Hippocampal formation (tissue), 2 donors: Measurements from ENCODE around the gene HEXIM1.

Experiments used
- DNase-seq, 2 donors: peaks; one replicate each; lab custom pipeline; 2025; lab: John Stamatoyannopoulos, UW

The HEXIM1 gene

GRCh38 chr17:45172232-45172540, 23.9 kb downstream of the HEXIM1 start:
- DNase-seq: no peak

DNA sequence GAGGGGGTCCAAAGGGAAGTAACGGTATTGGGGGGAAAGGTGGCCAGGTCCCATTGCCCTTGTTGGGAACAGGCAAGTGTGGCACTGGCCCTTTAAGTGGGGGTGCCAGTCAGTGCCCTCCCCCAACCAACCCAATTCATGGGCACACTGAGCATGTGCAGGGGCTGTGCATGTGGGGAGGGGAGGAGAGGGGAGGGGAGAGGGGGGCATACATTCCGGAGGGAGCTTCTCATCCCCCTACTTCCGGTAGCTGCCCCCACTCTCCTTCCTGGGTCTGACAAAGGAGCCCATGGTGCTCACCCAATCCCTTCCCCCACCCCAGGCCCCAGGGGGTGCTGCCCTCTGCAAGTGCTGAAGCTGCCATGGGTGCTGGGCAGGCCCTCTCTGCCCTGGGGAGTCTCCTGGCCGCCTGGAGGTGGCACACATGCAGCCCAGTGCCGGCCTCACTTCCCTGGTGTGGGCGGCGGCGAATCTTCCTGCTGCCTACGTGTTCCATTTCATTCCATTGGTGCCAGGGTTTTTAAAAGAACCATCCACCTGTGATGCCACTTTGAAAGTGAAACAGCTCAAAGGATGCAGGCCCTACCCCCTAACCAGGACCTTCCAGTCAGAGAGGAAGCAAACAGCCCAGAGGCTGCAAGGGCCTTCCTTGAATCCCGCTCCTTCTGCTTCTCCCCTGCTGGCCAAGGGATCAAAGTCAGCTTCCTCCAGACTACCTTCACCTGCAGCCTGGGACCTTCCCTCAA, 24.4 kb downstream of the HEXIM1 start:
- DNase-seq: peak; percentile 86 to 87

DNA sequence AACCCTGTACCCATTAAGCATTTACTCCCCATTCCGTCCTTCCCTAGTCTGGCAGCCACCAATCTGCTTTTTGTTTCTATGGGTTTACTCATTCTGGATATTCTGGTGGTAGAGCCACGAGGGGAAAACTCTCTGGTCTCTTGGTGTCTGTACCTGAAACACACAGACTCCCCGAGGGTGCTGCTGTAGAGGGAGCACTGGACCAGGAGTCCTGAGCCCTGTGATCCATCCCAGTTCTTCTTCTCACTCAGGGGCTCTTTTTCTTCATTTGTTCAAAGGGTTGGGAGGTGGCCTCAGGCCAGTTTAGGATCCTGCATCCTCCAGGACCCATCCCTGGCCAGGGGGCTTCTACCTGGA, 27.5 kb downstream of the HEXIM1 start:
- no peak for DNase-seq

- DNase-seq: no peak
Measured at GRCh38 chr17:45177563-45177962, 29.3 kb downstream of the HEXIM1 start.

GRCh38 chr17:45184144-45184543, 35.9 kb downstream of the HEXIM1 start:
- DNase-seq: no peak

DNA sequence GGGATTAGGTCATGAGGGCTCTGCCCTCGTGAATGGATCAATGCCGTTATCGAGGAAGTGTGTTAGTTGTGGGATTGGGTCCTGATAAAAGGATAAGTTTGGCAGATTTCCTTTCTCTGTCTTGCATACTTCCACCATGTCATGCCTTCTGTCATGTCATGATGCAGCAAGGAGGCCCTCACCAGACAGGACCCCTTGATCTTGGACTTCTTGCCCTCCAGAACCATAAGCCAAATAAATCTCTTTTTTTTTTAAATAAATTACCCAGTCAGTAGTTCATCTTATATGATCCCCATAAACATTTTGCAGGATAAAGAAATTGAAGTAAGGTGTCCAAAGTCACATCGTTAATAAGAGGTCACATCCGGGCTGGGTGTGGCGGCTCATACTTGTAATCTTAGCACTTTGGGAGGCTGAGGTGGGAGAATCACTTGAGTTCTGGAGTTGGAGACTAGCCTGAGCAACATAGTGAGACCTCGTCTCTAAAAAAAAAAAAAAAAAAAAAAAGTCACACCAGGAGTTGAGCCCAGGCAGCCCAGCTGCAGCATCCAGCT, 38.6 kb downstream of the HEXIM1 start:
- no peak for DNase-seq

- no peak for DNase-seq
Measured at GRCh38 chr17:45189009-45189408, 40.7 kb downstream of the HEXIM1 start.

DNA sequence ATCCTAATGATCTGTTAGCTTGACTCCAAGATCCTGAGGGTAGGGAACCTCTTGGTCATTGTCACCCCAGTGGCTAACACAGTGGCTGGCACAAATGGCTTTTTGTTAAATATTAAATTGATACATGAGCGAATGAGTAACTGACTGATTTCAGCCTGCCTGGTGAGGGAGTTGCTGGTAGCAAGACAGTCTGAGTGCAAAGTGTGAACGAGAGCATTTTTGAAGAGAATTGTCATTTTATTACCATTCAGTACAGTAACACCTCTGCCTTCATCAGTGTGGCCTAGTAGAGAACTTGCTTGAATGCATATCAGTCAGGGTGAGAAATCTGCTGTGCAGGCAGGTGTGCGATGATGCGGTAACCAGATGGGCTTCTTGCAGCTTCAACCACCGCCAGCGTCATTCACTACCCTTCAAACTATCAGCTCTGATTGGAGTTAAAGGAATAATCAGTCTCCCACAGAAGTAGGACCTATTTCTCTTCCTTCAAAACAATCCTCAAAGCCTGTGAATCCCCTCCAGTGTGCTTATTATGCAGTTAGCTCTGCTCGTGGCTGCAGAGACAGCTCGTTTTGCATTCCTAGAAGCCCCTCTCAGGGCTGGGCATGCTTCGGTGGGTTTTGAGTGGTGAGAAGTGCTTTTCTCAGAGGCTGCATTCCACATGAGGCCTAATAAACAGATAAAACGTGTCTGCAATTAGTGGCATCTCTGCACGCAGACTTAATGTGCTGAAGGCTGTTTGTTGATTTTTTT, 42.4 kb downstream of the HEXIM1 start:
- no peak for DNase-seq

GRCh38 chr17:45195424-45195823, 47.1 kb downstream of the HEXIM1 start:
- DNase-seq: no peak

GRCh38 chr17:45197108-45197507, 48.8 kb downstream of the HEXIM1 start:
- no peak for DNase-seq

- DNase-seq: peak; percentile 57 to 85
Measured at GRCh38 chr17:45197555-45198334, 49.5 kb downstream of the HEXIM1 start.

GRCh38 chr17:45200701-45201100, 52.4 kb downstream of the HEXIM1 start:
- DNase-seq: no peak

GRCh38 chr17:45201457-45201856, 53.2 kb downstream of the HEXIM1 start:
- DNase-seq: no peak
